Hematopoietic multipotent progenitor cell treated with erythropoietin and hydrocortisone succinate and interleukin-3 and kit ligand, for 17 days (in vitro differentiated cells): ENCODE results near the gene ZNF768.
"Not testable (repeated sequence)": the region's sequence is repeated elsewhere in the genome, so short reads cannot be mapped to it uniquely, and the experiment has no call there.

Source experiments
- DNase-seq: peaks from one replicate; pipeline ENCODE4 v3.0.0-alpha.2; 2015; ENCODE audit warnings: low spot score

Gene ZNF768

DNA sequence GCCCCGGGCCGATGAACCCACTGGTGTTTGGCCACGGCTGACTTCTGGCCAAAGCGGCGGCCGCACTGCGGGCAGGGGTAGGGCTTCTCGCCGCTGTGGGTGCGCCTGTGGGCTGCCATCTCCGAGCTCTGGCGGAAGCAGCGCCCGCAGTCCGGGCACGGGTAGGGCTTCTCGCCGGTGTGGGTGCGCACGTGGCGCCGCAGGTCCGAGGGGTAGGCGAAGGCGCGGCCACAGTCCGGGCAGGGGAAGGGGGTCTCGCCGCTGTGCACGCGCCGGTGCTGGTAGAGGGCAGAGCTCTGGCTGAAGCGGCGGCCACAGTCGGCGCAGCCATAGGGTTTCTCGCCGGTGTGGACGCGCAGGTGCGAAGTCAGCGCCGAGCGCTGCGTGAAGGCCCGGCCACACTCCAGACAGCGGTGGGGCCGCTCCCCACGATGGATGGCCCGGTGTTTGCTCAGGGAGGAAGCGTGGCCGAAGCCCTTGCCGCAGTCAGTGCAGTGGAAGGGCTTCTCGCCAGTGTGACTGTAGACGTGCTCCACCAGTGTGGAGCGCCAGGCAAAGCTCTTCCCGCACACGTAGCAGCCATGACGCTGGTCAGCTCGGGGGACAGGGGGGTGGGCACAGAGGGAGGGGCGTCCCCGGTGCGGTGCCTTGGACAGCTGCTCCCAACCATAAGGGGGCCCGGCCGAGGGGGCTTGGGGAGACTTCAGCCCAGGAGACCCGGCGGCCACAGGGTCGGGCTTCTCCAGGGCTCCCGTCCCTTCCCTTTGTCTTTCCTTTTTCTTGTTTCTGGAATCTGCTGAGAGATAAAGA is 29.2 kb upstream of the ZNF768 start:
- no peak for DNase-seq

GRCh38 chr16:30554557-30555314 is 28.4 kb upstream of the ZNF768 start:
- no peak for DNase-seq

DNA sequence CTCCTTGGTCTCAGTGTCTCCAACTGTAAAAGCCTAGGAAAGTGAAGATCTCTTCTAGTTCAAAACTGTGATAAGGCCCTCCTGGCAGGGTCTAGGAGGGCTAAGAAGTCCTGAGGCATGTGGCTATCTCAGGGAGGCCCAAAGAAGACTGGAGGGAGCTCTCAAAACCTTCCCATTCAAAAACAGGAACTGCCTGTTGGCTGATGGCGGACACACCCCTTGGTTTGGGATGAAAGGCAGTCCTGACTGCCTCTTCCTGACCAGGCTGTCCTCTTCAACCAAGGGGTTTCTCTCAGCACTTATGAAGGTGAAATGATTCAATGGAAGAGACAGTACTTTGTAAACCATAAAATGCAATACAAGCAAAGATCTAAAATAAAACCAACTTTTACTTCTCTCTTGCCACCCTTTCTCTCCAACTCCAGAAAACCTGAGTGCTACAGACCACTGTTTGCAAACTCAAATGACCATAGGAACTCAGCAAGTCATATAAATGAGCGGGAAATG is 27.1 kb upstream of the ZNF768 start:
- DNase-seq, result no peak

DNA sequence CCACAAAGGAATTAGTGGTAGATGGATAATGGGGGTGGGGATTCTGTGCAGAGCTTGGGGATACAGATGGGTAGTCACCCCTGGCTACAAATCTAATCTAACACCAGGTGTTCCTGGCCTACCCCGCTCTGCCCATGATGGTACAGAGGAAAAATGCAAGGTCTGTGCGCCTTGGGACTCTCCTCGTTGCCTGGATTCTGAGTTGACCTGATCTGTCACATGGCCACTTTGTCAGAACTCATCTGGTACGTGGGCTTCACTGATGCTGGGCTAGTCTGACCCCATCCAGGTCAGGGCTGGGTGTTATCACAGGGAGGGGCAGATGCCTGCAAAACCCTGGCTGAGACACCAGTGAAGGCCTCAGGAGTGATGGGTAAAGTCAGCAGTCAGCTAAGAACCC is 26.6 kb upstream of the ZNF768 start:
- DNase-seq, result no peak

DNA sequence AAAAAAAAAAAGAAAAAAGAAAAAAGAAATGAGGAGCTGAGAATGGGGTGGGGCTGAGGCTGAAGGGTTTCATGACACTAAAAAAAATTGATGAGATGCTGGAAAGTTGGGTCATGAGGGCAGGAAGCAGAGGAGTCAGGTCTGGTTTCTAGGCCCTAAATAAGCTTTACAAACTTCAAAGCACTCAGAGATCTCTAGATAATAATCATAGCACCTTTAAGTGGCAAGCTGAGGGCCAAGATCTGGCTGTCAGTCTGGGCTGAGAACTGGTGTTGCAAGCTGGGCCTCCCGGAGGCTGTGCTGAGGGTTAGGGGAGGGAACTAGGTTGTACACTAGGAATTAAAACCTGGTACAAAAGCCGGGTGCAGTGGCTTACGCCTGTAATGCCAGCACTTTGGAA is 25.4 kb upstream of the ZNF768 start:
- DNase-seq, result no peak

DNA sequence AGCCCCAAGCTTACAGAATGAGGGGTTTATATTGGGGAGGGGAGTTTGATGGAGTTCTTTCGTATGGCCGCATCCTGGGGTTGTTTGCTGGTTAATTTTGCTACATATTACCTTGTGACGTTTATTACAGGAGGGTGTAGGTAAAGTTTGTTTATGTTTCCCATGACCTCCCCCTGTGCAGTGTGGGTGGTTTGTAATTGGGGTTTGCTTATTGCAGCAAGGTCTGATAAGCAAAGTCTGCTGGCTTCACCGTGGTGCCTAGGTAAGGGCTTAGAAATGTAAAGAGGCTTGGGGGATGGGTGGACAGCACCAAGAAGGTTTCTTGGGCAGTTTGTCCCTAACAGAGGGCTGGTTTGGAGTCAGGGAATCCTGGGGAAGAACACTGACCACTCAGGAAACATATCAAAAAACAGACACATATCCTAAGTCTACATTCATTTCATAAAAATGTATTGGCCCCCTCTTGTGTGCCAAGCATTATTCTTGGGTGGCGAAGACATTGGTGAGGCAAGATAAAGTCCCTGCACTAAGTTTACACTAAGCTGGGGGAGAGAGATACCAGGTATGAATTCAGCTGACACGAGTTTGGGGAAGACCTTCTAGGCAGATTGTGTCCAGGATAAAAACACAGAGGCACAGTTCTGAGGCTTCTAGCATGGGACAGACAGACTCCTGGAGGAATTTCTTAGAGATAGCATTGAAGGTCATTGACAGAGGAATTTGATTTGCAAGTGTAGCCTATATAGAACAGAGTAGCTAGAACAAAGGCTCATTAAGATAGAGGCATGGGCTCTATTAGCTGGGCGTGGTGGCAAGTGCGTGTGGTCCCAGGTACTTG is 22.3 kb upstream of the ZNF768 start:
- peak; percentile 34 for DNase-seq

DNA sequence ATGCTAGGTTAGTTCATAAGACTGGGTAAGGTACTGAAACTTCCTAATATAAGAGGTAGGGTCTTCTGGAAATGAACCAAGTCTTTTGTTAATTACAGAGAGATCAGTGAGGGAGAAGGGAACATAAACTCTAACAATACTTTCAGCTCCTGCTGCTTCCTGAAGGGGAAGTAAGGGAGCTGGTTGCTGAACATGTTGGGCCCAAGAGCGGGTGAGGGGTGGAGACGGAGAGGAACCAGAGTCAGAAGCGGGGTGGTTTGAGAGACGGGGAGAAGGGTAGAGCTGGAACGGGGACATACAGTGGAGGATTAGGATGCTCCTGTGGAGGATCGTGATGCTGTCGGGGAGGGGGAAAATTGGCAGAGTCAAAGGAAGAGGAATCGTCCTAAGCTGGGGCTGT is 19.7 kb upstream of the ZNF768 start:
- DNase-seq, result no peak

- DNase-seq, result no peak
These were observed 16.7 kb upstream of the ZNF768 start for GRCh38 chr16:30543067-30543466.

- no peak for DNase-seq
These were observed 15.3 kb upstream of the ZNF768 start for GRCh38 chr16:30541502-30542329.

GRCh38 chr16:30540916-30541464 is 14.6 kb upstream of the ZNF768 start:
- DNase-seq, result not testable (repeated sequence)

DNA sequence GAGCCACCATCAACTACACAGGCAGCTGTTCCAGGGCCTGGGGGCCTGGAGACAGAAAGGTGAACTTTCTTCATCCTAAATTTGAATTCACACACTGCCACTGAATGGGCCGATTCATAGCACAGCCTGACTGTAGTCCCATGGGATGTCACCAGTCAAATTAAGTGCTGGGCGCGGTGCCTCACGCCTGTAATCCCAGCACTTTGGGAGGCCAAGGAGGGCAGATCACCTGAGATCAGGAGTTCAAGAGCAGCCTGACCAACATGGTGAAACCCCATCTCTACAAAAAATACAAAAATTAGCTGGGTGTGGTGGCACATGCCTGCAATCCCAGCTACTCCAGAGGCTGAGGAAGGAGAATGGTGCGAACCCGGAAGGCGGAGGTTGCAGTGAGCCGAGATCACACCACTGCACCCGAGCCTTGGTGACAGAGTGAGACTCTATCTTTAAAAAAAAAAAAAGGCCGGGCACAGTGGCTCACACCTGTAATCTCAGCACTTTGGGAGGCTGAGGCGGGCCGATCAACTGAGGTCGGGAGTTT is 13.7 kb upstream of the ZNF768 start:
- not testable (repeated sequence) for DNase-seq

DNA sequence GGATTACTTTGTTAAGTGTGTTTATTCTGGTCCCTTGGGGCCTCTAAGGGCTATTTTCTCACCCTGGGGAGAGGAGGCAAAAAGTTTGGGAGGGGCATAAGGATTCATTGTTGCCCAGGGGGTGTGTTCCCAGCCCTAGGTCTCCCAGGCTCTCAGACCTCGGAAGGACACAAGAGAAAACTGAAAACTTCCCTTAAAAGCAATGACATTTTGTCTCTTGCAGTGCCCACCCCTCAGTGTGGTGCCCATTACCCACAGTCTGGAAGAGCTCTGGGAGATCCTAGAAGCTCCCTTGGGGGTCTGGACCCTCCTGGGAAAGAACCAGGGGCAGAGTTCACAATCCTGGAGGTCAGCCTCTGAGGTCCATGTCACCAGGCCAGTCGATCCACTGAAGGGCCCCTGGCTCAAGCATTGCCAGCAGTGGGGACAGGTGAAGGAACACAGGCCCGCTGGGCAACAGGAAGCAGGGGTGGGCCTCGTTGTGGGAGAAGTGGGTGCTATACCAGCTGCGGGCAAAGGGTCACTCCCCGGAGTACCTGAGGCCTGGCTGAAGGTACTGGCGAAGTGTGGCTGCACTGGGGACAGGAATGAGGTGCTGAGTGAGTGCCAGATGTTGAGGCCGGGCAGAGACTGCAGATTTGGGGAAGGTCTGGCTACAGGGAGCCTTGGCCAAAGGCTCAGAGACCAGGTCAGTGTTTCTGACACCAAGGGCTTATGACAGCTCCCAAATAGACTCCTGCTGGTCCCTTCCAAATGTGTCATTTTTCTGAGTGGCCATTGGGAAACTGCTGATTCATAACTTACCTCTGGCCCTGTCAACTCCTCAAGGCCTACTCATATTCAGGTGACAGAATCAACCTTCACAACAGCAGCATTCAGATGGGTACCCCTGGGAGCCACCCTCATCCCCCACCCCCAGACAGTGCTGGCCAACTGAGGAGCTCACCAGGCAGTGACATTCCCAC is 12.9 kb upstream of the ZNF768 start:
- DNase-seq, result no peak

- not testable (repeated sequence) for DNase-seq
These were observed 10.1 kb upstream of the ZNF768 start for GRCh38 chr16:30536391-30537024.

DNA sequence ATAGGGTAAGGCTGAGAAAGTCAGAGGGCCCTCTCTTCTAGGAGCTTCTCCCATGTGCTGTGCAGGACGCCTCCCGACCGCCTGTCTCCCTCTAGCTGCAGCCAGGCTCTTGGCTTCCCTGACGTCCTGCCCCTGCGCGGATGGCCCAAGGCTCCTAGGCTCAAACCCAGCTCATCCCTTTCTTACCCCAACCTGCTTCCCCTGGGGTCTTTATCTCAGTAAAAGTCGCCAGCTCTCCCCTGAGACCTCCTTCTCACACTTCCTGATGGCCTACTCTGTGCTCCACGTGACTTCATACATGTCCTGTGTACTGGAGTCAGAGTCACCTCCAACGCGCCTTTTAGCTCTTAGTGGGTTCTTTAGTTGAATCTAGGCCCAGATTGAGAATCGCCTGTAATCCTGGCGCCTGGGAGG is 9.4 kb upstream of the ZNF768 start:
- DNase-seq, result peak; percentile 71

GRCh38 chr16:30535106-30535776 is 8.9 kb upstream of the ZNF768 start:
- DNase-seq, result no peak

- DNase-seq, result peak; percentile 91
These were observed 8.2 kb upstream of the ZNF768 start, which contains the start of gene ZNF747 for GRCh38 chr16:30534368-30535105. Gene ZNF747 (minus strand): TSS chr16:30534858. CDS start chr16:30534679, 179 bp downstream.

GRCh38 chr16:30533748-30534367 is 7.5 kb upstream of the ZNF768 start:
- DNase-seq, result peak; percentile 18
